BLaER1 treated with 17β-estradiol and CSF1 and Interleukin-3, amounts not matched to agents 10 nM and 100 nM (cell line): Measurements from ENCODE around the gene SF1.
A peak's percentile ranks its signal among the peaks of the same experiment; 100 is the strongest.

Source experiments
- H3K27ac ChIP-seq, 11 experiments: shearing (Covaris generic); formaldehyde crosslinking; 2 replicates each; pipeline ENCODE4 v1.8.1; 2022
- H3K27me3 ChIP-seq, 11 experiments: shearing (Covaris generic); formaldehyde crosslinking; 2 replicates each; pipeline ENCODE4 v1.8.1; 2022
- H3K36me3 ChIP-seq, 11 experiments: shearing (Covaris generic); formaldehyde crosslinking; 2 replicates each; pipeline ENCODE4 v1.8.1; 2022
- H3K4me1 ChIP-seq, 10 experiments: shearing (Covaris generic); formaldehyde crosslinking; 2 replicates each; pipeline ENCODE4 v1.8.1; 2022
- H3K4me2 ChIP-seq, 11 experiments: shearing (Covaris generic); formaldehyde crosslinking; 2 replicates each; pipeline ENCODE4 v1.8.1; 2022
- H3K4me3 ChIP-seq, 10 experiments: shearing (Covaris generic); formaldehyde crosslinking; 2 replicates each; pipeline ENCODE4 v1.8.1; 2022
- H3K9ac ChIP-seq, 11 experiments: shearing (Covaris generic); formaldehyde crosslinking; 2 replicates each; pipeline ENCODE4 v1.8.1; 2022
- H3K9me3 ChIP-seq, 11 experiments: shearing (Covaris generic); formaldehyde crosslinking; replicated peaks in 1 of 11; 2 replicates each; pipeline ENCODE4 v1.8.1; 2022
- H4K20me1 ChIP-seq, 11 experiments: shearing (Covaris generic); formaldehyde crosslinking; 2 replicates each; pipeline ENCODE4 v1.8.1; 2022
- Cebpa-rat ChIP-seq, 11 experiments: shearing (Covaris generic); IDR thresholded peaks; 2 replicates each; pipeline ENCODE4 v1.8.1; 2022

The SF1 gene

DNA sequence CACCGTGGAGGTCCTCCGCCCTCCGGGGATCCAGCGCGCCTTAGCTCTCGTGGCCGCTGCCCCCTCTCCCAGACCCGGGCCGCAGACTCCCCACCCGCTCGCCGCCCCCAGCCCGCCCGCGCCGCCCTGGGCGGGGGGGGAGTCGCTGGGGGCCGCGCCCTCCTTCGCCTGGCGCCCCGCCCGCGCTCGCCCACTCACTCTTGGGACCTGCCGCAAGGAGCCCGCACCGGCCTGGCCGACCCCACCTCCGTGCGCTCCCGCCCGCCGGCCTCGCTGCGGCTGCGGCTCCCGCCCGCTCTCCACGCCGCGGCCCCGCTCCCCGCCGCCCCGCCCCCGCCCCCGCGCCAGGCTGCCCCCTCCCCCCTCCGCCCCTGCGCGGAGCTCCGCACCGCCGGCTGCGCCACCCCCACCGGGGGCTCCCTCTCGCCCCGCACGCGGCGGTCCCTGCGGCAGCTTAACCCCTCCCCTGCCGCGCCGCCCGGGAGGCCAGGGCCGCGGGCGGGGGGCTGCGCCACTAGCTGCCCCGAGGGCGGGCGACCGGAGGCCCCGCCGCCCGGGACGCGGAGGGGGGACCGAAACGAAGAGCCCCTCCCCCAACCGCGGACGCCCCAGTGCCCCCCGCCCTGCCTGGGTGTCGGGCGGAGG lies 33.7 kb downstream of the SF1 start:
- H3K4me1 ChIP-seq: peaks cover 34 to 74% (median 55%) of the 10 kb centered on the region in 10 experiments
- TF ChIP-seq Cebpa-rat (IDR thresholded peaks at IDR 0.05): no peak
- H3K4me3 ChIP-seq: peak overlapping the region; percentile 67 to 91 (median 74)
- H3K9me3 ChIP-seq: no peaks in the 10 kb centered on the region
- peak overlapping the region; percentile 82 to 97 (median 93) for H3K9ac ChIP-seq
- no peaks in the 10 kb centered on the region for H3K27me3 ChIP-seq
- peak overlapping the region; percentile 82 to 100 (median 99) for H3K27ac ChIP-seq
- H4K20me1 ChIP-seq: peaks cover 0 to 36% (median 30%) of the 10 kb centered on the region in 11 experiments; a peak in 16 of 22 replicates
- peaks cover 3 to 25% (median 17%) of the 10 kb centered on the region in 11 experiments; a peak in 20 of 22 replicates for H3K36me3 ChIP-seq
- peak overlapping the region; percentile 89 to 100 (median 98) for H3K4me2 ChIP-seq

DNA sequence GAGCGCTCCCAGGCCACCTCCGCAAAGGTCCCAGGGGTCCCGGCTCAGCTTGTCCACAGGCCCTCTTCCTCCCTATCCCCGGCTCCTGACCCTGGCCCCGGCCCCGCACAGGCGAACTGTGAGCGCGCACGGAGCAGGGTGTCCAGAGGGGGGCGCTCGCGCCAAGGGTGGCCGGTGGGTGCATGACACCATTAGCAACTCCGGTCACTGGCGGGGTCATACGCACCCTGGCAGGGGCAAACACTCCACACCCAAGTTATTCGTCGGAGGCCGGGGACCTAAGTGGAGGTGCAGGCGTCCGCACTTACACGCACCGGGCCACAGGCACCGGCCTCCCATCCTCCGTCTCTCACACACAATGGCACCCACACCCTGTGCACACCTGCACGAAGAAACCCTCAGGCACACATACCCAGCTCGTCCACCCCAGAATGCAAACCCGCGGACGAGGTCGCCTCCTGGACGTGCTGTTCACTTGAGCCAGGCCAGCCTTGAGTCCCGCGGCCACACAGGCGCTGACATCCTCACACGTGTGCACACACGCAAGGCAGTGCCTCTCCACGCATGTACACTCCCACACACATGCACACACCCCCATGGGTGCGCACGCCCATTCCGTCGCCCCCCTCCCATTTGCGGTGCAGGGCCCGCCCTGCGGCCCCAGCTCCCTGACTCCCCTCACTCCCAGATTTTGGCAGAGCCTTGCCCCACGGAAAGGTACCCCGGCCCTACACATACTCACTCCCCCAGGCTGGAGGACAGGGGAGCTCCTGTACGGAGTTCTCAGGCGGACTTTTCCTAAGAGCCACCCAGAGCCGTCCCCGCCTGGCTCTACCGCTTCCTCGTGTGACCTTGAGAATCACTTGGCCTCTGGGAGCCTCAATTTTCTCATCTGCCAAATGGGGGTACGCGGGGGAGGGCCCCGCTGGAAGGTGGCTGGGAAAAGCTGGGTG lies 34.5 kb downstream of the SF1 start, which contains the start of gene RASGRP2:
Gene RASGRP2 (minus strand): TSS at position 552 of the 953 bp plus-strand sequence. CDS start 1,276 bp downstream, outside the sequence.
- Histone ChIP-seq H3K36me3 (peaks cover 3 to 33% (median 24%) of the 10 kb centered on the region in 11 experiments; a peak in 20 of 22 replicates), H3K4me3 (peak within 1 kb of the TSS; percentile 67 to 91 (median 74)), H3K9ac (peak within 1 kb of the TSS; percentile 82 to 97 (median 93)), H3K27me3 (no peaks in the 10 kb centered on the region), H3K4me2 (peak within 1 kb of the TSS; percentile 89 to 100 (median 98)), H3K9me3 (no peaks in the 10 kb centered on the region), H3K4me1 (peaks cover 34 to 72% (median 55%) of the 10 kb centered on the region in 10 experiments), H3K27ac (peak within 1 kb of the TSS; percentile 82 to 100 (median 99)), H4K20me1 (peaks cover 0 to 39% (median 30%) of the 10 kb centered on the region in 11 experiments; a peak in 16 of 22 replicates)
- TF ChIP-seq Cebpa-rat (IDR thresholded peaks at IDR 0.05): no peak

GRCh38 chr11:64742889-64743590 lies 35.3 kb downstream of the SF1 start:
- Histone ChIP-seq H3K27ac (peak overlapping the region; percentile 53 to 100 (median 99); a peak in 21 of 22 replicates), H3K4me1 (peaks cover 34 to 63% (median 55%) of the 10 kb centered on the region in 10 experiments), H4K20me1 (peaks cover 0 to 44% (median 30%) of the 10 kb centered on the region in 11 experiments; a peak in 16 of 22 replicates), H3K27me3 (no peaks in the 10 kb centered on the region), H3K9ac (peak overlapping the region; percentile 81 to 97 (median 93)), H3K4me2 (peak overlapping the region; percentile 89 to 100 (median 98)), H3K36me3 (peaks cover 3 to 41% (median 32%) of the 10 kb centered on the region in 11 experiments; a peak in 21 of 22 replicates), H3K9me3 (no peaks in the 10 kb centered on the region), H3K4me3 (peak overlapping the region; percentile 67 to 91 (median 74))
- peak in 8 of 11 experiments; percentile 35 to 85 (median 76); a peak in 12 of 22 replicates for TF ChIP-seq Cebpa-rat (IDR thresholded peaks at IDR 0.05)

GRCh38 chr11:64742087-64742888 lies 36.1 kb downstream of the SF1 start:
- Histone ChIP-seq H3K27ac (peak overlapping the region in 10 of 11 experiments; percentile 47 to 100 (median 99); a peak in 19 of 22 replicates), H3K36me3 (peaks cover 3 to 49% (median 40%) of the 10 kb centered on the region in 11 experiments; a peak in 21 of 22 replicates), H4K20me1 (peaks cover 0 to 51% (median 30%) of the 10 kb centered on the region in 11 experiments; a peak in 16 of 22 replicates), H3K4me3 (peak overlapping the region; percentile 67 to 91 (median 74)), H3K9ac (peak overlapping the region; percentile 81 to 97 (median 93)), H3K4me2 (peak overlapping the region; percentile 89 to 100 (median 98)), H3K4me1 (peaks cover 34 to 56% (median 49%) of the 10 kb centered on the region in 10 experiments), H3K9me3 (no peaks in the 10 kb centered on the region), H3K27me3 (no peaks in the 10 kb centered on the region)
- no peak for TF ChIP-seq Cebpa-rat (IDR thresholded peaks at IDR 0.05)

DNA sequence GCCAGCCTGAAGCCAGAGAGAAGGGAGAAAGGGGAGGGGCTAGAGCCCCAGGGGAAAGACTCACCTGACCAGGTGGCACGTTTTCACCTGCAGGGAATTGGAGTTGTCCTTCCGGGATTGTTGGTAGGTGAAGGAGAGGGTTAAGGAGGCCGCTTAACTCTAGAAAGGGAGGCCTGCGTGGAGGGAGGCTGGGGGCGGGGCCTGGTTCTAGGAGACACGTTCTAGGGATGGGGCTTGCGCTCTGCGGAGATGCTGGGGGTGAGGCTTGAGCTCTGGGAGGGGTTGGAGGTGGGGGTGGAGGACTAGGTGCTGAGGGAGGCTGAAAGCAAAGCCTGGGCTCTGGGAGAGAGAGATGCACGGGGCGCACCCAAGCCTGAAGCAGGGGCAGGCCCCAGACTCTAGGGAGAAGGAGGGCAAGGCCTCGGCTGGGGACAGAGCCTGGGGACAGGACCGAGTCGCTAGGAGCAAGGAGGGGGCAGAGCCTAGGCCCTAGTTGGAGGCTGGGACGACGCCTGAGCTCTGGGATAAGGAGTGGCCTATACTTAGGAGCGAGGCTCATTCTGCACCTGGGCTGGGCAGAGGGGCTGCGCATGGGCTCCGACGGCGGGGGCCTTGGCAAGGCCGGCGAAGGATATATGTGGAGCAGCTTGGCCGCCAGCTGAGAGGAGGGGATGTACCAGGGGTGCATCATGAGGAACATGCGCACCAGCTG lies 36.8 kb downstream of the SF1 start:
- Histone ChIP-seq H3K27me3 (no peaks in the 10 kb centered on the region), H3K36me3 (peaks cover 9 to 56% (median 48%) of the 10 kb centered on the region in 11 experiments), H3K4me2 (peak overlapping the region; percentile 89 to 100 (median 98)), H3K9ac (peak overlapping the region; percentile 81 to 97 (median 93)), H3K27ac (peak overlapping the region in 8 of 11 experiments; percentile 97 to 100 (median 99); a peak in 14 of 22 replicates), H3K4me1 (peaks cover 27 to 56% (median 43%) of the 10 kb centered on the region in 10 experiments), H3K9me3 (no peaks in the 10 kb centered on the region), H4K20me1 (peaks cover 0 to 59% (median 37%) of the 10 kb centered on the region in 11 experiments; a peak in 16 of 22 replicates), H3K4me3 (peak overlapping the region; percentile 67 to 91 (median 74))
- TF ChIP-seq Cebpa-rat (IDR thresholded peaks at IDR 0.05): no peak

GRCh38 chr11:64739871-64740270 lies 38.5 kb downstream of the SF1 start:
- peaks cover 26 to 58% (median 41%) of the 10 kb centered on the region in 10 experiments for H3K4me1 ChIP-seq
- H3K9me3 ChIP-seq: no peaks in the 10 kb centered on the region
- H3K36me3 ChIP-seq: peaks cover 25 to 73% (median 64%) of the 10 kb centered on the region in 11 experiments
- no peak for TF ChIP-seq Cebpa-rat (IDR thresholded peaks at IDR 0.05)
- H3K9ac ChIP-seq: 0 out of 22 replicates have a peak overlapping the region, but pooled peaks of 1 of the 11 experiments have one; percentile 96
- H3K4me3 ChIP-seq: no peak overlapping the region
- no peak overlapping the region; a peak in 1 of 22 replicates for H3K4me2 ChIP-seq
- H4K20me1 ChIP-seq: peaks cover 0 to 76% (median 53%) of the 10 kb centered on the region in 11 experiments; a peak in 16 of 22 replicates
- no peak overlapping the region for H3K27ac ChIP-seq
- no peaks in the 10 kb centered on the region for H3K27me3 ChIP-seq

DNA sequence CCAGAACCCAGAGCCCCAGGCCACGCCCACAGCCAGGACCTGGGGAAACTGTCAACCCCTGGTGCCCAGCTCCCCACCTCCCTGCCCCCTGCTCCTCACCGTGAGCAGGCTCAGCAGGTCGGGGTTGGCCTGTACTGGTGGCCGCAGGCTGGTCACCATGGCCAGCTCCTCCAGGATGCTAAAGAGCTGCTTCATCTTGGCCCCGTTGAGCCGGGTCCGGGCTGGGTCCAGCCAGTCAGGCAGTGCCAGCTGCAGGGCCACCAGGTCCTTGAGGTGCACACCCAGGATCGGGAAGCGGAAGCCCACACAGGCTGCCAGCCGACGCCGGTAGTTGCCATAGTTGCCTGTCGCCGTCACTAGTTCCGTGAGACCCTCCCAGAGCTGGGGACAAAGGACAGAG lies 41.7 kb downstream of the SF1 start:
- Histone ChIP-seq H3K4me1 (peaks cover 17 to 51% (median 34%) of the 10 kb centered on the region in 10 experiments), H3K9me3 (no peaks in the 10 kb centered on the region), H3K36me3 (peaks cover 35 to 100% (median 94%) of the 10 kb centered on the region in 11 experiments), H3K9ac (peak overlapping the region in 3 of 11 experiments; percentile 19 to 46 (median 44); a peak in 1 of 22 replicates), H3K4me3 (no peak overlapping the region), H4K20me1 (peaks cover 0 to 94% (median 48%) of the 10 kb centered on the region in 11 experiments; a peak in 16 of 22 replicates), H3K27ac (no peak overlapping the region), H3K27me3 (no peaks in the 10 kb centered on the region), H3K4me2 (no peak overlapping the region)
- no peak for TF ChIP-seq Cebpa-rat (IDR thresholded peaks at IDR 0.05)
